Peyer's patch (tissue), 4 donors: Measurements from ENCODE around the gene PBX1.

Experiments used
- POLR2A ChIP-seq, 2 donors: fragments of 450-650 bp; IDR thresholded peaks; one replicate each; pipeline ENCODE4 v1.5.1; 2017; ENCODE audit warnings: antibody characterized with exemption in 2 of 2, mild to moderate bottlenecking in 2 of 2, moderate library complexity in 2 of 2
- TF ChIP-seq, protein P1 (sequence below), 6 experiments: fragments of 450-650 bp in 4 of 6; fragments of 200-600 bp in 2 of 6; sonication (generic) in 1 of 6; IDR thresholded peaks; one replicate each; pipeline ENCODE4 v1.5.1; 2017 to 2019; ENCODE audit warnings: antibody characterized with exemption in 6 of 6, mild to moderate bottlenecking in 3 of 6, moderate library complexity in 1 of 6

DNA sequence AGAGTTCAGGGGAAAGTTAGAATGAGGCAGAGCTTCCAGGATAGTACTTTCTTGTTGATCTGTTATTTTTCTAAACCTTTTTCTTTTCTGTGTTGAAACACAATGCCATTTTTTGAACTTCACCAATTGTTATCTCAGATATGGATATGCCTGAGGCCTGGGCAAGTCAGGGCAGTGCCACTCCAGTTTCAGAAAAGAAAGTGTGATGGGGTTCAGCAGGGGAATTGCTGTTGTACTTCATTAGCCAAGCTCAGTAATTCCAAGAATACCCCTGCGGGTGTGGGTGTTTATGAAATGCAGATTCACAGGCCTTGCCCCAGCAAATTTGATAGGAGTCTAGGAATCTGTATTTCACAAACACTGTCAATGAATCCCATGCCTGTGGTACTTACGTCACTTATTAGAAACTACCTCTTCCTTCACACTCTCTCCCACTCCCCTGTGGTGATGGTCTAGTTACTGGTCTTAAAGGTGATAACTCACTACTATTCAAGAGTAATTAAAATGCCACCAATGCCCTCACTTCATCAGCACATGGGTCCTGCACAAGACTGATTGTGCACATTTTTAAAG is 142.3 kb downstream of the PBX1 start:
- TF ChIP-seq, protein P1, sequence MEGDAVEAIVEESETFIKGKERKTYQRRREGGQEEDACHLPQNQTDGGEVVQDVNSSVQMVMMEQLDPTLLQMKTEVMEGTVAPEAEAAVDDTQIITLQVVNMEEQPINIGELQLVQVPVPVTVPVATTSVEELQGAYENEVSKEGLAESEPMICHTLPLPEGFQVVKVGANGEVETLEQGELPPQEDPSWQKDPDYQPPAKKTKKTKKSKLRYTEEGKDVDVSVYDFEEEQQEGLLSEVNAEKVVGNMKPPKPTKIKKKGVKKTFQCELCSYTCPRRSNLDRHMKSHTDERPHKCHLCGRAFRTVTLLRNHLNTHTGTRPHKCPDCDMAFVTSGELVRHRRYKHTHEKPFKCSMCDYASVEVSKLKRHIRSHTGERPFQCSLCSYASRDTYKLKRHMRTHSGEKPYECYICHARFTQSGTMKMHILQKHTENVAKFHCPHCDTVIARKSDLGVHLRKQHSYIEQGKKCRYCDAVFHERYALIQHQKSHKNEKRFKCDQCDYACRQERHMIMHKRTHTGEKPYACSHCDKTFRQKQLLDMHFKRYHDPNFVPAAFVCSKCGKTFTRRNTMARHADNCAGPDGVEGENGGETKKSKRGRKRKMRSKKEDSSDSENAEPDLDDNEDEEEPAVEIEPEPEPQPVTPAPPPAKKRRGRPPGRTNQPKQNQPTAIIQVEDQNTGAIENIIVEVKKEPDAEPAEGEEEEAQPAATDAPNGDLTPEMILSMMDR (IDR thresholded peaks at IDR 0.05): no peak
- no peak for TF ChIP-seq POLR2A (IDR thresholded peaks at IDR 0.05)
